Kidney (tissue), 14 donors: ENCODE data around the gene TULP4. TPM values are rescaled to one million over a fixed set of nuclear protein-coding genes. Genes with fewer than 3 reads are reported as not detected.

Source experiments
- DNase-seq, 5 donors: peaks; one replicate each; pipeline ENCODE4 v3.0.0-alpha.2; 2013 to 2020
- FAIRE-seq: peaks from 2 replicates; lab custom pipeline; 2012; peaks lifted over from hg19 to GRCh38; lab: Jason Lieb, UNC
- H3K27ac ChIP-seq, 2 donors: one replicate each; pipeline ENCODE4 v1.7.0; 2013; ENCODE audit warnings: low read depth in 2 of 2, low read length in 2 of 2, inconsistent platforms in 1 of 2
- H3K27me3 ChIP-seq: one replicate; pipeline ENCODE4 v1.7.1; 2013; ENCODE audit warnings: low read length, inconsistent platforms; ENCODE audit not compliant: control insufficient read depth, insufficient read depth
- H3K36me3 ChIP-seq, 3 donors: one replicate each; pipeline versions ENCODE4 v1.7.0 to v1.7.1; 2013; ENCODE audit warnings: low read length in 3 of 3, control low read depth in 1 of 3, inconsistent platforms in 1 of 3; ENCODE audit not compliant: insufficient read depth in 3 of 3, control insufficient read depth in 2 of 3
- H3K4me1 ChIP-seq, 3 donors: one replicate each; pipeline versions ENCODE4 v1.7.0 to v1.7.1; 2013; ENCODE audit warnings: low read length in 3 of 3, inconsistent platforms in 1 of 3, low read depth in 1 of 3; ENCODE audit not compliant: control insufficient read depth in 2 of 3, insufficient read depth in 2 of 3
- H3K4me3 ChIP-seq, 3 donors: one replicate each; pipeline versions ENCODE4 v1.7.0 to v1.8.1; 2013; ENCODE audit warnings: low read length in 3 of 3, control low read depth in 1 of 3, inconsistent platforms in 1 of 3
- H3K9ac ChIP-seq, 3 donors: one replicate each; pipeline versions ENCODE4 v1.7.0 to v1.7.1; 2013; ENCODE audit warnings: low read length in 3 of 3, control low read depth in 1 of 3, inconsistent platforms in 1 of 3
- H3K9me3 ChIP-seq, 3 donors: one replicate each; pipeline versions ENCODE4 v1.7.0 to v1.7.1; 2013; ENCODE audit warnings: low read length in 3 of 3, control low read depth in 1 of 3, inconsistent platforms in 1 of 3; ENCODE audit not compliant: control insufficient read depth in 2 of 3, insufficient read depth in 1 of 3
- CTCF ChIP-seq: IDR thresholded peaks from 3 replicates; pipeline ENCODE4 v1.5.1; 2012; ENCODE audit warnings: mild to moderate bottlenecking, moderate library complexity, borderline replicate concordance; ENCODE audit not compliant: insufficient read depth; ENCODE audit errors: extremely low read depth
- intact Hi-C: fragments of 100-400 bp; cut with DNase I; formaldehyde crosslinking; loops from one replicate; pipeline ENCODE4 v1.11.1; 2022
- polyA plus RNA-seq: library from polyadenylated mRNA; stranded (reverse); fragments of 350-450 nt; fragmentation: Illumina TruSeq; extraction: RNeasy Lipid Tissue Mini Kit (QIAGEN cat#74804); gene quantifications from one replicate; pipeline ENCODE4 v1.2.3, GENCODE V29; 2014; ENCODE audit warnings: low read depth, low replicate concordance; ENCODE audit not compliant: insufficient read depth
- total RNA-seq: library from RNA; stranded (reverse); fragmentation: NEBNext Ultra II Directional; extraction: Animal tissue kit (Norgen Biotek cat#: 25700); gene quantifications from one replicate; pipeline ENCODE4 v1.2.1, GENCODE V29; 2021
- donor health status: control.
- donor health status: control.
- donor health status: control.
- donor health status: control.
- donor health status: control.
- donor health status: DM: yes; HTN: yes; CAD: no.
- donor health status: Normal renal cell carcinoma (clear cell type).

TULP4 gene
- total and polyA plus RNA-seq, 2 donors from 2014 or later = 3.3 to 114 TPM

- Histone ChIP-seq H3K9ac (no peak overlapping the region), H3K27ac (no peak overlapping the region), H3K27me3 (no peaks in the 10 kb centered on the region), H3K9me3 (no peaks in the 10 kb centered on the region), H3K4me3 (no peak overlapping the region), H3K4me1 (peaks cover 0 to 3% (median 0%) of the 10 kb centered on the region in 3 donors), H3K36me3 (no peaks in the 10 kb centered on the region)
- TF ChIP-seq CTCF = no peak
- DNase-seq (no peak), FAIRE-seq (no peak)
- intact Hi-C loops = no loop called here
Observed at GRCh38 chr6:158357570-158358216, 45.4 kb downstream of the TULP4 start.

- no peaks in the 10 kb centered on the region for H3K36me3 ChIP-seq
- no peaks in the 10 kb centered on the region for H3K9me3 ChIP-seq
- no peak overlapping the region for H3K9ac ChIP-seq
- FAIRE-seq = no peak
- H3K4me1 ChIP-seq = peaks cover 0 to 3% (median 0%) of the 10 kb centered on the region in 3 donors
- no peak for DNase-seq
- no peak overlapping the region for H3K4me3 ChIP-seq
- no peaks in the 10 kb centered on the region for H3K27me3 ChIP-seq
- no peak overlapping the region for H3K27ac ChIP-seq
- no peak for TF ChIP-seq CTCF
- intact Hi-C loops = no loop called here
Observed at GRCh38 chr6:158358450-158359077, 46.3 kb downstream of the TULP4 start.

- no peak for TF ChIP-seq CTCF
- DNase-seq (no peak), FAIRE-seq (no peak)
- Histone ChIP-seq H3K27me3 (no peaks in the 10 kb centered on the region), H3K36me3 (no peaks in the 10 kb centered on the region), H3K9ac (no peak overlapping the region), H3K4me1 (peaks cover 0 to 3% (median 0%) of the 10 kb centered on the region in 3 donors), H3K9me3 (no peaks in the 10 kb centered on the region), H3K27ac (no peak overlapping the region), H3K4me3 (no peak overlapping the region)
- intact Hi-C loops = no loop called here
Observed at GRCh38 chr6:158361068-158361467, 48.8 kb downstream of the TULP4 start.
